Embryonic facial prominence (tissue), 1 donor: ENCODE results near the gene TET1.
"Not testable (repeated sequence)": the region's sequence is repeated elsewhere in the genome, so short reads cannot be mapped to it uniquely, and the experiment has no call there.

Experiments used
- DNase-seq: peaks from one replicate; pipeline ENCODE4 v3.0.0-alpha.2; 2016; ENCODE audit errors: extremely low spot score

The TET1 gene

DNA sequence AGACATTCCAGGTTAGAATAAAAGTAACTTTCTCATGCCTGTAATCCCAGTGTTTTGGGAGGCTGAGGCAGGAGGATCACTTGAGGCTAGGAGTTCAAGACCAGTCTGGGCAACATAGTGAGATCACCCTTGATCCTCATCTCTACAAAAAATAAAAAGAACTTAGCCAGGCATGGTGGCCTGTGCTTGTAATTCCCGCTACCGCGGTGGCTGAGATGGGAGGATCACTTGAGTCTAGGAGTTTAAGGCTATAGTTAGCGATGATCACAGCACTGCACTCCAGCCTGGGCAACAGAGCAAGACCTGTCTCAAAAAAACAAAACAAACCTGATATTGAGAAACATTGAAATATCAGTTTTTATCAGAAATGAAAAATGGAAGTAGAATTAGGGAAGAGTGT, 4.6 kb downstream of the TET1 start:
- no peak for DNase-seq

DNA sequence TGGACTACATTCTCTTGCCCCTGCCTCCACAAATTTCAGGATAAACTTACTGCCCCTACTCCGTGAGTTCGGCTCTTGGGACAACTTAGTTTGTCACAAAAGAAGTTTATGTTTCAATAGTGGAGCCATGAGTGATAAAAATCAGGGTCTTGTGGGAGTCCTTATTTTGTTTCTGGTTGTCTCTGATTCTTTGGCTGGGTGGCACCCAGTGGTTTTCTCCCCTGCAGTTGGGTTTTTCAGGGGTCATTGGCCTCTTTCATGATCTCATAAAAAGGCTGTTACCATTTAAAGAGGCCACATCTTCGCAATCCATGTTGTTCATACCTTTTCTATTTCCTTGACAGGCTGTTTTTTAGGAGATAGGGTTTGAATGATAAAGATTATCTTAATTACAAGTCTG, 5.5 kb downstream of the TET1 start:
- no peak for DNase-seq

- DNase-seq, result no peak
Observed at GRCh38 chr10:68566351-68566750, 6.2 kb downstream of the TET1 start.

DNA sequence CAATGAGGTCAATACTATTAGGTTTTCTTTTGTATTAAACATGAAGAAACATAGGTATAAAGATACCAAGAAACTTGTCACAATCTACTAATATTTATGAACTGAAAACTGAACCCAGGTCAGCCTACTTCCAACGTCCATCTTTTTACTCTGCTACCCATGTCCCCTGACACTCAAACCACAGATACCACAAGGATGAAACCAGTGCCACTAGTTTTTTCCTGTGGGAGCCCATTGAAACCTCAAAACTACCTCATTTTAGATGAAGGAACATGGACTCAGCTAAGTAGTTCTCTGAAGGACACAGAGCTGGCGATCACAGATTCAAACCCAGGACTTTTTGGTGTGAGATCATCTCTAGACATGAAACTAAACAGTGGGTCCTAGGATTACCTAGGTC, 6.8 kb downstream of the TET1 start:
- DNase-seq, result no peak

GRCh38 chr10:68572151-68572550, 12.0 kb downstream of the TET1 start:
- DNase-seq, result no peak

DNA sequence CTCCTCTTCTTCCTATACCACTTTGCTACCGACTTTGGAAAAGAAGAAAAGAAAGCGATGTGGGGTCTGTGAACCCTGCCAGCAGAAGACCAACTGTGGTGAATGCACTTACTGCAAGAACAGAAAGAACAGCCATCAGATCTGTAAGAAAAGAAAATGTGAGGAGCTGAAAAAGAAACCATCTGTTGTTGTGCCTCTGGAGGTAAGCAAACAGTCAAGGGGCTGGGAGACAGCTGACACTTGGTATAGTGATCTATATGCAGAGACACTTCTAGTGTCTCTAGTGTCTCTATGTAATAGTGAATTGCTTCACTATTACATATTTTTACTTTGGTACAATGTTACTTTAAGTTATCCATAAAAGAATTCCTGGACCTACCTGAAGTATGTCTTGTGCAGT, 13.9 kb downstream of the TET1 start:
- DNase-seq, result no peak

DNA sequence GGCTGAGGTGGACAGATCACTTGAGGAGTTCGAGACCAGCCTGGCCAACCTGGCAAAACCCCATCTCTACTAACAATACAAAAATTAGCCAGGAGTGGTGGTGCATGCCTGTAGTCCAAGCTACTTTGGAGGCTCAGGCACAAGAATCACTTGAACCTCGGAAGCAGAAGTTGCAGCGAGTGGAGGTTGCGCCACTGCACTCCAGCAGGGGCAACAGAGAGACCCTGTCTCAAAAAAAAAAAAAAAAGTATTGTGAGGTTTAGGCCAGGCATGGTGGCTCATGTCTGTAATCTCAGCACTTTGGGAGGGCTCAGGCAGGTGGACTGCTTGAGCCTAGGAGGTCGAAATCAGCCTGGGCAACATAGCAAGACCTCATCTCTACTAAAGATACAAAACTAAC, 16.0 kb downstream of the TET1 start:
- no peak for DNase-seq

- DNase-seq, result no peak
Observed at GRCh38 chr10:68578974-68579373, 18.8 kb downstream of the TET1 start.

DNA sequence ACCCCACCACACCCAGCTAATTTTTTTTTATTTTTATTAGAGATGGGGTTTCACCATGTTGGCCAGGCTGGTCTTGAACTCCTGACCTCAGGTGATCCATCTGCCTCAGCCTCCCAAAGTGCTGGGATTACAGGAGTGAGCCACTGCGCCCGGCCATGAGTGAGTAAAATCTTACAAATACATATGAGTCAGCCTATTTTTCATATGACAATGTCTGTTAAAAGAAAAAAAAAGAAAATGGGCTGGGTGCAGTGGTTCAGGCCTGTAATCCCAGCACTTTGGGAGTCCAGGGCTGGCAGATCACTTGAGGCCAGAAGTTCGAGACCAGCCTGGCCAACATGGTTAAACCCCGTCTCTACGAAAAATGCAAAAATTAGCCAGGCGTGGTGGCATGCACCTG, 24.1 kb downstream of the TET1 start:
- not testable (repeated sequence) for DNase-seq

GRCh38 chr10:68586606-68587305, 26.6 kb downstream of the TET1 start:
- DNase-seq, result peak; percentile 15

- no peak for DNase-seq
Observed at GRCh38 chr10:68594405-68594804, 34.3 kb downstream of the TET1 start.

- no peak for DNase-seq
Observed at GRCh38 chr10:68595513-68595912, 35.4 kb downstream of the TET1 start.

DNA sequence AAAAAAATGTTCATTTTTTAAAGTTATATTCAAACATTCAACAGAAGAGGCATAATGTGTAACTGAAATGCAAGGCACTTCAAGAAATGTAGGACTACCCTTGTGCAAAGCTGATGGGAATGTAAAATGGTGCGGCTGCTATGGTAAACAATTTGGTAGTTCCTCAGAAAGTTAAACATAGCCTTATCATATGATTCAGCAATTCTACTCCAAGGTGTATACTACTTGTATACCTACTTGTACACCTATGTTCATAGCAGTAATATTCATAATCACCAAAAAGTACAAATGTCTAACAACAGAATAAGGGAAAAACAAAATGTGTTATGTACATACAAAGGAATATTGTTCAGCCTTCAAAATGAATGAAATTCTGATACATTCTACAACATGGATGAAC, 37.3 kb downstream of the TET1 start:
- DNase-seq, result no peak

DNA sequence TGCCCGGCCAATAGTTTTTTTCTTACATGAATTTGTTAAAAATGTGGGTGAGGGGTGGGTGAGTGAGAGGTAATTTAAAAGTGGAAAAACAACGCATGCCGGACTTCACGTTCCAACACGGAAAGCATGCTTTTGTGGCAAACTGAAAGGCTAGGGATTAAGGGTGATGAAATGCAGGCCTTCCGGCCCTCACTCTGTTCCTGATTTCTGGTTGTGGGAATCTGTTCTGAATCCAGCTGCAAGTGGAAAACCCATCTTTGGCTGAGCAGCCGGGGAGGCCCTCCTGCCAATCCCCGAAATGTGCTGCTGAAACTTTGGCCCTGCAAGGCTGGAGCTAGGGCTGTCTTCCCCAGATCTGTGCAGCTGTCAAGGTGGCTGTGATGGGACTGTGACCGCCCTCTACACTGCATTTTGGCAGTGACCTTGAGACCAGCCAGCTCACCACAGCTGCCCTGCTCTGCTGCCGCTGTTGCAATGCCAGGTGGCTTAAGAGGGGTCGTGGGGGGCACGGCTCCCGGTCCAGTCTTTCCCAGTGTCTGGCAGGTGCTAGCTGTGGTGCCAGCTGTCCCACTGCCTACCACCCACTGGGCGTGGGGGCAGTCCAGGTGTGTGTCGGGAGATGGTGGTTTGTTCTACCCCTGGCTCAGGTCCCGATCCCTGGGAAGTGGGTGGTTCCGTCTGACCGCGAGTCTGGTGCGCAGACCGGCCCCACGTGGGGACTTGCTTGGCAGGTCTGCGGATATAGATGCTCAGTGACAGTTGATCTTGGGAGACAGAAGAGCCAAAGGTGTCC, 39.0 kb downstream of the TET1 start:
- DNase-seq, result no peak

- no peak for DNase-seq
Observed at GRCh38 chr10:68599771-68600040, 39.6 kb downstream of the TET1 start.

DNA sequence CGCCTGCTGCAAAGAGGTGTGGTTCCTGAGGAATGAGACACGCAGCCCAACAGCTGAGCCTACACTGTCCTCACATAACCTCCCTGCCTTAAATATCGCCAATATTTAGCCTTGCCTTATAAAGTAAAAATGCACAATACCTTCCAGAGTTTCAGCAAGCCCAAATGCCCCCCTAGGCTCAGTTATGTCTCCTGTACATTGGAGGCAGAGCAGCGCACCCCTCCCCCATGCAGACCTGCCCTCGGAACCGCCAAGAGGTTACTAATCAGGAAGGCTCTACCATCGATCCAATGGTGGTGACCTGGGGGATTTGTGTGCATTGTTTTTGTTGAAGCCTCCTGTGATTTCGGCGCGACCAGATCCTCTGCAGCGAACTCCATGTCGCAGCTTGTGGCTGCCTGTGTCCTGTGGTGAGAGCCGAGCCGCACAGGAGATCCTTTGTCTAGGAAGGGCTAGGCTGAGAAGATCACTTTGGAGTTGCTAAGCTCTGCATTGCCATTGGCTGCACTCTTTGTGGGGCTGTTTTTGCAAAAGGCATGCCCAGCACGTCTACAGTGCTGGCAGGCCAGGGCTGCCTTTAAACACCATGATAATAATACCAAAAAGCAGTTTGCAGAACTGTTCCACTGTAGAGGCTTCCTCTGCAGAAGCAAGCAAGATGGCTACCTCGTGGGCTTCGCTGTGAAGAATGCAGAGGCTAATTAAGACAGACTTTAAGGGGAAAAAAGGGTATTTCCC, 40.1 kb downstream of the TET1 start:
- DNase-seq, result peak; percentile 76

GRCh38 chr10:68601501-68602265, 41.5 kb downstream of the TET1 start:
- DNase-seq, result no peak

DNA sequence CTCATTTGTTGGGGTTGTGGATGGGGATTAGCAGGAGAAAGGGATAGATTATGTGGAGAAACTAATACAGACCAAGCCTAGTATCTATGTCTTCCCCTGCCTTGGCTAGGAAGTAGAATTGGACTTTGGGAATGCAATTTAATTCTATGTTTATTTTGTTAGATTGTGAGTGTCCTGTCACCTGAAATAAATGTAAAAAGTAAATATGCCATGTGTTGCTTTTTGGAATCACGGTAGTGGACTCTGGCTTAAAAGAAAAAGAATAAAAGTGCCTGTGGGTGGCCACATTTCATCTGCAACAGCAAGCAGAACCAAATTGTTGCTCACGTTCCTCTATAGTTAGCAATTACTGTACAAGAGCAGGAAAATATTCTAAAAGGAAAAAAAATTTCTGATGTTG, 42.3 kb downstream of the TET1 start:
- DNase-seq, result no peak

GRCh38 chr10:68603766-68604165, 43.6 kb downstream of the TET1 start:
- DNase-seq, result no peak

DNA sequence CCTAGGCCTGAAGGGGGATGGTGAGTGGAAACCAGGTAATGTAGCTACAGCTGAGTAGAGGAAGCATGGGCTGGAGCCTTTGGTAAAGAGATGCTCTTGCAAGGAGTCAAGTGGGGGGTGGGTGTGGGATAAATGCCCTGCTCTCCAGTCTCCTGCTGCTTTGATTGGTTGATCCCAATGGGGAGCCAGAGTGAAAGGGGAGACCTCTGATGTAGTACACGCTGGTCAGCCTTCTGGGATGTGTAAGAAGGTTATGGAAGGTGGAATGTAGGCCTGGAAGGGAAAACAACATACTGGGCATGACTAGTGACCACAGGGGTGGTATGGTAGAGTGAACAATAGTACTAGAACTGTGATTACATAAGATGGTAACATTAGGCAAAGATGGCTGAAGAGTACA, 44.3 kb downstream of the TET1 start:
- no peak for DNase-seq

DNA sequence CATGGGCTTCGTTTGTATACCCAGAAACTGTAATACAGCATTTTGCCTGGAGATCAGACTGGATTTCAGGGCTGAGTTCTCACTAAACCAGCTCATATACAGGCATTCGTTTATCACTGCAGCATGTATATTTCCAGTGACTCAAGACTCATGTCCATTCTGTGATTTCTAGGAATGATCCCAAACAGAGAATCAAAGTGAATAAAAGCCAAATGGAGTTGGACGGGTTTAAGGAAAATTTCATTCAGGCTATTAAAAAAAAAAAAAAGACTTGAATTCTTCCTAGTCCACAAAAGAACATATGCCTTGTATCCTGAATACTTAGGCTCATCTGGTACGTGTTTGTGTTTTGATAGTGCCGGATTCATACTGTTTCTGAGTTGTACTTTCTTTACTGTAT, 46.8 kb downstream of the TET1 start:
- DNase-seq, result no peak

DNA sequence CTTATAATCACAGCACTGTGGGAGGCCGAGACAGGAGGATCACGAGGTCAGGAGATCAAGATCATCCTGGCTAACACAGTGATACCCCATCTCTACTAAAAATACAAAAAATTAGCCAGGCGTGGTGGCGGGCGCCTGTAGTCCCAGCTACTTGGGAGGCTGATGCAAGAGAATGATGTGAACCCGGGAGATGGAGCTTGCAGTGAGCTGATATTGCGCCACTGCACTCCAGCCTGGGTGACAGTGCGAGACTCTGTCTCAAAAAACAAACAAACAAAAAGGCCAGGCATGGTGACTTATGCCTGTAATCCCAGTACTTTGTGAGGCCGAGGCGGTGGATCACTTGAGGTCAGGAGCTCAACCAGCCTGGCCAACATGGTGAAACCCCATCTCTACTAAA, 49.9 kb downstream of the TET1 start:
- DNase-seq, result not testable (repeated sequence)
